ENCODE data around the gene NKAP.
"Not testable (repeated sequence)": the region's sequence is repeated elsewhere in the genome, so short reads cannot be mapped to it uniquely, and the experiment has no call there.

Gene NKAP

GRCh38 chrX:119935215-119935874 lies 8.2 kb downstream of the NKAP start:
- TF ChIP-seq CTCF (conservative IDR thresholded peaks at IDR 0.05; ENCODE audit: control insufficient read depth, insufficient read depth, low read depth, low read length), result no peak
- no peak overlapping the region for H3K4me3 ChIP-seq (ENCODE audit: control insufficient read depth, low read depth, low read length)
- DNase-seq (ENCODE audit: low read depth), result no peak

- H3K4me3 ChIP-seq (ENCODE audit: control insufficient read depth, low read depth, low read length); DNase-seq (ENCODE audit: low read depth): not testable (repeated sequence)
These were observed 21.2 kb downstream of the NKAP start for GRCh38 chrX:119922391-119922790.

GRCh38 chrX:119919835-119920585 lies 23.5 kb downstream of the NKAP start:
- TF ChIP-seq CTCF (conservative IDR thresholded peaks at IDR 0.05; ENCODE audit: control insufficient read depth, insufficient read depth, low read depth, low read length), result no peak
- no peak overlapping the region for H3K4me3 ChIP-seq (ENCODE audit: control insufficient read depth, low read depth, low read length)
- DNase-seq (ENCODE audit: low read depth), result no peak

- TF ChIP-seq CTCF (conservative IDR thresholded peaks at IDR 0.05; ENCODE audit: control insufficient read depth, insufficient read depth, low read depth, low read length), result no peak
- DNase-seq (ENCODE audit: low read depth), result no peak
- no peak overlapping the region for H3K4me3 ChIP-seq (ENCODE audit: control insufficient read depth, low read depth, low read length)
These were observed 25.7 kb downstream of the NKAP start for GRCh38 chrX:119917877-119918276.

GRCh38 chrX:119916310-119916709 lies 27.2 kb downstream of the NKAP start:
- H3K4me3 ChIP-seq (ENCODE audit: control insufficient read depth, low read depth, low read length), result no peak overlapping the region
- DNase-seq (ENCODE audit: low read depth), result no peak
- no peak for TF ChIP-seq CTCF (conservative IDR thresholded peaks at IDR 0.05; ENCODE audit: control insufficient read depth, insufficient read depth, low read depth, low read length)

- H3K4me3 ChIP-seq (ENCODE audit: control insufficient read depth, low read depth, low read length), result no peak overlapping the region
- TF ChIP-seq CTCF (conservative IDR thresholded peaks at IDR 0.05; ENCODE audit: control insufficient read depth, insufficient read depth, low read depth, low read length), result no peak
- DNase-seq (ENCODE audit: low read depth), result no peak
These were observed 42.6 kb downstream of the NKAP start for GRCh38 chrX:119900976-119901375.

- TF ChIP-seq CTCF (conservative IDR thresholded peaks at IDR 0.05; ENCODE audit: control insufficient read depth, insufficient read depth, low read depth, low read length), result no peak
- no peak overlapping the region for H3K4me3 ChIP-seq (ENCODE audit: control insufficient read depth, low read depth, low read length)
- DNase-seq (ENCODE audit: low read depth), result no peak
These were observed 44.4 kb downstream of the NKAP start for GRCh38 chrX:119899125-119899524.
